Measurements from ENCODE around the gene IGF2BP2.

The IGF2BP2 gene

GRCh38 chr3:185764163-185764979 lies 60.5 kb downstream of the IGF2BP2 start:
- DNase-seq: no peak

- no peak for DNase-seq
Measured at GRCh38 chr3:185763347-185764005, 61.4 kb downstream of the IGF2BP2 start.

GRCh38 chr3:185760550-185760949 lies 64.3 kb downstream of the IGF2BP2 start:
- DNase-seq: no peak

- DNase-seq: no peak
Measured at GRCh38 chr3:185760088-185760487, 64.8 kb downstream of the IGF2BP2 start.

- no peak for DNase-seq
Measured at GRCh38 chr3:185759512-185759911, 65.3 kb downstream of the IGF2BP2 start.

GRCh38 chr3:185758912-185759311 lies 65.9 kb downstream of the IGF2BP2 start:
- no peak for DNase-seq

GRCh38 chr3:185757176-185757575 lies 67.7 kb downstream of the IGF2BP2 start:
- no peak for DNase-seq

- DNase-seq: no peak
Measured at GRCh38 chr3:185756477-185756876, 68.4 kb downstream of the IGF2BP2 start.

GRCh38 chr3:185754920-185755319 lies 69.9 kb downstream of the IGF2BP2 start:
- DNase-seq: no peak

GRCh38 chr3:185753354-185753753 lies 71.5 kb downstream of the IGF2BP2 start:
- no peak for DNase-seq

GRCh38 chr3:185750702-185751101 lies 74.1 kb downstream of the IGF2BP2 start:
- no peak for DNase-seq

GRCh38 chr3:185750015-185750414 lies 74.8 kb downstream of the IGF2BP2 start:
- no peak for DNase-seq

GRCh38 chr3:185746470-185746869 lies 78.4 kb downstream of the IGF2BP2 start:
- no peak for DNase-seq

GRCh38 chr3:185744997-185745843 lies 79.6 kb downstream of the IGF2BP2 start:
- no peak for DNase-seq

- DNase-seq: no peak
Measured at GRCh38 chr3:185741586-185741985, 83.3 kb downstream of the IGF2BP2 start.

- DNase-seq: no peak
Measured at GRCh38 chr3:185740133-185740532, 84.7 kb downstream of the IGF2BP2 start.

GRCh38 chr3:185739264-185739701 lies 85.6 kb downstream of the IGF2BP2 start:
- no peak for DNase-seq

- no peak for DNase-seq
Measured at GRCh38 chr3:185737740-185738680, 86.8 kb downstream of the IGF2BP2 start.

GRCh38 chr3:185737020-185737419 lies 87.8 kb downstream of the IGF2BP2 start:
- DNase-seq: no peak

GRCh38 chr3:185734725-185735096 lies 90.1 kb downstream of the IGF2BP2 start:
- DNase-seq: no peak

- DNase-seq: no peak
Measured at GRCh38 chr3:185733980-185734724, 90.7 kb downstream of the IGF2BP2 start.

- DNase-seq: no peak
Measured at GRCh38 chr3:185732782-185733181, 92.1 kb downstream of the IGF2BP2 start.

All from activated CD8-positive, alpha-beta memory T cell treated with anti-CD3 and anti-CD28 coated beads, Interleukin-2, amount 50 U/mL, for 4 hours (primary cell).